IMR-90 (cell line): ENCODE measurements around the gene PPP1R15A. TPM values are rescaled to one million over a fixed set of nuclear protein-coding genes. Genes with fewer than 3 reads are reported as not detected.
A peak's percentile ranks its signal among the peaks of the same experiment; 100 is the strongest.

ENCODE experiments used
- ATAC-seq: fragments of 200-7000 bp; cut with Tn5 transposase; 2 replicates; pipeline ENCODE4 v1.9.1; 2020; ENCODE audit warnings: low read depth, mild to moderate bottlenecking, moderate library complexity
- BruUV-seq: library from RNA; stranded (reverse); fragments of 400-500 nt; replicated peaks from 2 replicates; lab custom pipeline; 2021; lab: Mats Ljungman, UMichigan
- CTCF ChIA-PET: fragments of 300-600 bp; formaldehyde crosslinking; extraction: SDS; loops from one replicate; lab custom pipeline; 2021; ENCODE audit warnings: antibody characterized with exemption; lab: Yijun Ruan, JAX
- POLR2A ChIA-PET: fragments of 300-600 bp; sonication (Branson Sonifier 250); formaldehyde crosslinking; loops from one replicate; lab custom pipeline; 2022; ENCODE audit warnings: antibody characterized with exemption; ENCODE audit not compliant: unreplicated experiment; lab: Charles Lee
- DNase-seq: peaks from one replicate; pipeline ENCODE4 v3.0.0; 2013
- H2AFZ ChIP-seq: replicated peaks from 2 replicates; pipeline ENCODE3; 2013; ENCODE audit warnings: low read length, mild to moderate bottlenecking; ENCODE audit not compliant: poor library complexity
- H2AK5ac ChIP-seq: 2 replicates; pipeline ENCODE4 v1.6.1; 2013; ENCODE audit warnings: low read depth, low read length, inconsistent platforms
- H2AK9ac ChIP-seq: replicated peaks from 2 replicates; pipeline ENCODE3; 2013; ENCODE audit warnings: mild to moderate bottlenecking, low read depth, low read length, moderate library complexity; ENCODE audit not compliant: poor library complexity
- H2BK120ac ChIP-seq: 2 replicates; pipeline ENCODE4 v1.6.1; 2013; ENCODE audit warnings: low read depth, low read length, inconsistent platforms
- H2BK15ac ChIP-seq: 3 replicates; pipeline ENCODE4 v1.6.1; 2013; ENCODE audit warnings: low read depth, low read length, inconsistent platforms
- H2BK20ac ChIP-seq: 2 replicates; pipeline ENCODE4 v1.6.1; 2013; ENCODE audit warnings: low read depth, mild to moderate bottlenecking, inconsistent platforms, low read length, moderate library complexity
- H2BK5ac ChIP-seq: 2 replicates; pipeline ENCODE4 v1.6.1; 2013; ENCODE audit warnings: mild to moderate bottlenecking, low read depth, low read length, inconsistent platforms; ENCODE audit not compliant: poor library complexity, severe bottlenecking
- H3K14ac ChIP-seq: replicated peaks from 2 replicates; pipeline ENCODE4 v1.6.1; 2013; ENCODE audit warnings: low read depth, low read length, inconsistent platforms
- H3K18ac ChIP-seq: 2 replicates; pipeline ENCODE4 v1.6.1; 2013; ENCODE audit warnings: low read depth, low read length, control low read depth
- H3K23ac ChIP-seq: 2 replicates; pipeline ENCODE4 v1.6.1; 2013; ENCODE audit warnings: low read depth, low read length, inconsistent platforms
- H3K27ac ChIP-seq: 2 replicates; pipeline ENCODE4 v1.5.1; 2013; ENCODE audit warnings: mild to moderate bottlenecking, control low read depth, low read length; ENCODE audit not compliant: insufficient read depth
- H3K27me3 ChIP-seq: 2 replicates; pipeline ENCODE4 v1.6.1; 2013; ENCODE audit warnings: low read length; ENCODE audit not compliant: control insufficient read depth, insufficient read depth
- H3K36me3 ChIP-seq: 2 replicates; pipeline ENCODE4 v1.6.1; 2013; ENCODE audit warnings: low read length, mixed read lengths; ENCODE audit not compliant: control insufficient read depth, insufficient read depth
- H3K4ac ChIP-seq: 2 replicates; pipeline ENCODE4 v1.6.1; 2013; ENCODE audit warnings: low read depth, low read length, inconsistent platforms
- H3K4me1 ChIP-seq: 2 replicates; pipeline ENCODE4 v1.6.1; 2013; ENCODE audit warnings: low read length, mixed read lengths; ENCODE audit not compliant: control insufficient read depth, insufficient read depth
- H3K4me2 ChIP-seq: 2 replicates; pipeline ENCODE4 v1.6.1; 2013; ENCODE audit warnings: low read depth, mild to moderate bottlenecking, control low read depth, low read length, moderate library complexity
- H3K4me3 ChIP-seq: 2 replicates; pipeline ENCODE4 v1.5.1; 2013; ENCODE audit warnings: low read depth, mild to moderate bottlenecking, control low read depth, low read length, moderate library complexity; ENCODE audit not compliant: insufficient read depth
- H3K56ac ChIP-seq: 2 replicates; pipeline ENCODE4 v1.6.1; 2013; ENCODE audit warnings: low read length, inconsistent platforms; ENCODE audit not compliant: insufficient read depth; ENCODE audit errors: extremely low read depth
- H3K79me1 ChIP-seq, 2 experiments: 2 replicates each; pipeline ENCODE4 v1.6.1; 2013; ENCODE audit warnings: low read length in 2 of 2, inconsistent platforms in 1 of 2, low read depth in 1 of 2
- H3K9ac ChIP-seq: 2 replicates; pipeline ENCODE4 v1.6.1; 2013; ENCODE audit warnings: low read depth, low read length, control low read depth
- H3K9me1 ChIP-seq: 2 replicates; pipeline ENCODE4 v1.6.1; 2013; ENCODE audit warnings: low read length, inconsistent platforms; ENCODE audit not compliant: insufficient read depth
- H3K9me3 ChIP-seq: 2 replicates; pipeline ENCODE4 v1.6.1; 2013; ENCODE audit warnings: low read length; ENCODE audit not compliant: control insufficient read depth, insufficient read depth
- H4K20me1 ChIP-seq: 2 replicates; pipeline ENCODE4 v1.6.1; 2013; ENCODE audit warnings: low read length, inconsistent platforms; ENCODE audit not compliant: insufficient read depth
- H4K5ac ChIP-seq: 2 replicates; pipeline ENCODE4 v1.6.1; 2013; ENCODE audit warnings: mild to moderate bottlenecking, low read depth, low read length, control low read depth
- H4K8ac ChIP-seq, 2 experiments: 2 replicates each; pipeline ENCODE4 v1.6.1; 2013; ENCODE audit warnings: low read depth in 2 of 2, low read length in 2 of 2, control low read depth in 1 of 2, inconsistent platforms in 1 of 2
- H4K91ac ChIP-seq: 2 replicates; pipeline ENCODE4 v1.6.1; 2013; ENCODE audit warnings: low read depth, low read length, inconsistent platforms; ENCODE audit not compliant: insufficient read depth
- CTCF ChIP-seq: conservative IDR thresholded peaks from 2 replicates; pipeline ENCODE4 v1.5.1; 2012; ENCODE audit warnings: mild to moderate bottlenecking, low read depth, low read length, improper control_type of control experiment
- FOS ChIP-seq: fragments of 150-350 bp; IDR thresholded peaks from 2 replicates; pipeline ENCODE4 v1.6.1; 2016; ENCODE audit warnings: low read depth, low read length
- USF2 ChIP-seq: fragments of 150-350 bp; IDR thresholded peaks from 2 replicates; pipeline ENCODE4 v1.6.1; 2017; ENCODE audit warnings: mild to moderate bottlenecking, antibody characterized with exemption, low read length, low read depth
- WGBS, 2 experiments: methylation state at CpG; one replicate each; pipeline versions ENCODE4 v1.1.5 to v1.1.7; 2013; ENCODE audit warnings: missing lambda C conversion rate in 2 of 2; ENCODE audit not compliant: insufficient read length in 1 of 2; ENCODE audit errors: extremely low coverage in 2 of 2; 5-methylcytosine and 5-hydroxymethylcytosine counted together
- dilution Hi-C: fragments of 300-500 bp; cut with HindIII; formaldehyde crosslinking; loops from one replicate; pipeline ENCODE4 v1.14.3; 2018; ENCODE audit warnings: low sequenced_read_pairs; ENCODE audit not compliant: unreplicated experiment
- in situ Hi-C: fragments of 300-500 bp; cut with MboI; formaldehyde crosslinking; loops from 3 replicates; pipeline ENCODE4 v1.14.3; 2019; ENCODE audit warnings: low sequenced_read_pairs, inconsistent platforms, mixed read lengths
- intact Hi-C: fragments of 100-400 bp; cut with micrococcal nuclease; formaldehyde crosslinking; loops from 2 replicates; pipeline ENCODE4 v1.10.0; 2022
- polyA plus RNA-seq, 3 experiments: library from polyadenylated mRNA; depleted of rRNA; stranded (reverse); fragments of >200 nt; gene quantifications; 2 replicates each; pipeline ENCODE4 v1.2.3, GENCODE V29; 2012; ENCODE audit warnings: low replicate concordance in 1 of 3
- total RNA-seq: library from RNA; depleted of rRNA; stranded (reverse); fragments of >200 nt; gene quantifications from 2 replicates; pipeline ENCODE4 v1.2.3, GENCODE V29; 2012

The PPP1R15A gene
- total and polyA plus RNA-seq, 2 of the 4 experiments (the other 2 are of a cell fraction) = 26.7 to 87.7 TPM

GRCh38 chr19:48844472-48844871, 27.7 kb upstream of the PPP1R15A start:
- Histone ChIP-seq H3K4me2 (no peak overlapping the region), H3K4ac (no peak overlapping the region), H3K4me1 (no peaks in the 10 kb centered on the region), H2AK9ac (no peak overlapping the region), H4K5ac (no peak overlapping the region), H4K20me1 (no peaks in the 10 kb centered on the region), H2BK15ac (no peak overlapping the region), H3K36me3 (peaks cover 25% of the 10 kb centered on the region), H3K14ac (no peak overlapping the region), H3K79me1 (no peaks in the 10 kb centered on the region), H3K23ac (no peak overlapping the region), H4K8ac (no peak overlapping the region), H3K18ac (no peak overlapping the region), H3K27me3 (no peaks in the 10 kb centered on the region), H2AK5ac (no peak overlapping the region), H3K56ac (no peak overlapping the region), H3K4me3 (no peak overlapping the region), H2BK20ac (no peak overlapping the region), H3K9ac (no peak overlapping the region), H4K91ac (no peak overlapping the region), H3K27ac (no peak overlapping the region), H3K9me1 (no peaks in the 10 kb centered on the region), H3K9me3 (no peaks in the 10 kb centered on the region), H2BK5ac (no peak overlapping the region), H2BK120ac (no peak overlapping the region), H2AFZ (no peak overlapping the region)
- ChIA-PET CTCF (interaction anchor here (0.6 kb wide), 2 partner anchors 212 to 702 kb away, joined by 3 to 9 read pairs; no protein-coding TSS in a partner anchor), POLR2A (interaction anchor here (0.6 to 1.2 kb wide), 3 partner anchors 27 to 213 kb away, joined by 4 to 30 read pairs (median 7); no protein-coding TSS in a partner anchor)
- TF ChIP-seq CTCF (peak; percentile 41), USF2 (peak; percentile 46; the same call in 1 of the 2 replicates), FOS (no peak)
- intact Hi-C loops = loop anchor here (5.0 kb wide), 1 partner anchor 197 kb away; the partner anchor contains the start of gene CA11
- ATAC-seq (peak; percentile 65), DNase-seq (peak; percentile 68)
- in situ Hi-C loops = no loop called here
- dilution Hi-C loops = no loop called here
- 100% methylated on average over 1 of the region's 2 CpGs; no CpG with 5 or more reads in 1 of the 2 experiments for WGBS, 2 experiments
- no TSS peak for BruUV-seq
